H1 (cell line): ENCODE results near the gene TMTC2.

ENCODE experiments used
- CEBPB ChIP-seq: IDR thresholded peaks from 2 replicates; pipeline ENCODE4 v1.6.1; 2012; ENCODE audit warnings: low read depth, low read length
- EZH2 ChIP-seq: fragments of 200-600 bp; sonication (generic); IDR thresholded peaks from 2 replicates; pipeline ENCODE4 v1.7.1; 2012; ENCODE audit warnings: low read depth, mild to moderate bottlenecking, moderate library complexity, low read length, inconsistent platforms; ENCODE audit not compliant: severe bottlenecking
- JUND ChIP-seq: IDR thresholded peaks from 2 replicates; pipeline ENCODE4 v1.6.1; 2011; ENCODE audit warnings: mild to moderate bottlenecking, improper control_type of control experiment, low read length
- POLR2AphosphoS5 ChIP-seq: IDR thresholded peaks from 2 replicates; pipeline ENCODE4 v1.6.1; 2011; ENCODE audit warnings: low read depth, low read length
- RAD21 ChIP-seq, 2 experiments: IDR thresholded peaks in 1 of 2; conservative IDR thresholded peaks in 1 of 2; 2 replicates each; pipeline ENCODE4 v1.6.1; 2011; ENCODE audit warnings: low read depth in 2 of 2, low read length in 2 of 2, improper control_type of control experiment in 1 of 2, inconsistent platforms in 1 of 2, mild to moderate bottlenecking in 1 of 2, moderate library complexity in 1 of 2
- SUZ12 ChIP-seq: fragments of 200-600 bp; sonication (generic); IDR thresholded peaks from 2 replicates; pipeline ENCODE4 v1.6.1; 2012; ENCODE audit warnings: mild to moderate bottlenecking, inconsistent platforms, low read length, moderate library complexity, mixed read lengths
- TAF1 ChIP-seq: IDR thresholded peaks from 2 replicates; pipeline ENCODE4 v1.6.1; 2011; ENCODE audit warnings: mild to moderate bottlenecking, low read depth, low read length
- TF ChIP-seq, protein P1 (sequence below), 3 experiments: IDR thresholded peaks; 1 replicate in 2 of 3; 2 replicates in 1 of 3; pipeline versions ENCODE4 v1.5.1 to v1.6.1; 2011; ENCODE audit warnings: low read length in 3 of 3, mild to moderate bottlenecking in 3 of 3, inconsistent platforms in 2 of 3, low read depth in 1 of 3, moderate library complexity in 1 of 3; ENCODE audit not compliant: insufficient read depth in 1 of 3; ENCODE audit errors: control extremely low read depth in 1 of 3

DNA sequence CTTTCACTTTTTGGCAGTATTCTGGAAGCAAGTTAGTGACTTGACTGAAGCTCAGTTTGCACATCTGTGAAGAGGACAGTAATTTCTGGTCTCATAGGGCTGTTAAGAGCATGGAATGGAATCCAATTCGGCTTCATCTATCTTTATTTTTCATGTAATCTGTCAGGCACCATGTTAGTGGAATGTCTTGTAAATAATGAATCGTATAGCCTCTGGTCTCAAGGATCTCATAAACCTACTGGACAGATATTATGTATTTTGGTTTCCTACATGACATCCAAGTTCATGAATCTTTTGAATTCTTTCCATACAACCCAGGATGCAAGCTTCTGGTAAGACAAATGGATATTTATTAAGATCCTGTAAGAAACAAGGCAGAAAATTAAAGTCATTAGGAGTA, 24.0 kb downstream of the TMTC2 start:
- TF ChIP-seq POLR2AphosphoS5: no peak
- TF ChIP-seq JUND: no peak
- TF ChIP-seq SUZ12: no peak
- TF ChIP-seq, protein P1, sequence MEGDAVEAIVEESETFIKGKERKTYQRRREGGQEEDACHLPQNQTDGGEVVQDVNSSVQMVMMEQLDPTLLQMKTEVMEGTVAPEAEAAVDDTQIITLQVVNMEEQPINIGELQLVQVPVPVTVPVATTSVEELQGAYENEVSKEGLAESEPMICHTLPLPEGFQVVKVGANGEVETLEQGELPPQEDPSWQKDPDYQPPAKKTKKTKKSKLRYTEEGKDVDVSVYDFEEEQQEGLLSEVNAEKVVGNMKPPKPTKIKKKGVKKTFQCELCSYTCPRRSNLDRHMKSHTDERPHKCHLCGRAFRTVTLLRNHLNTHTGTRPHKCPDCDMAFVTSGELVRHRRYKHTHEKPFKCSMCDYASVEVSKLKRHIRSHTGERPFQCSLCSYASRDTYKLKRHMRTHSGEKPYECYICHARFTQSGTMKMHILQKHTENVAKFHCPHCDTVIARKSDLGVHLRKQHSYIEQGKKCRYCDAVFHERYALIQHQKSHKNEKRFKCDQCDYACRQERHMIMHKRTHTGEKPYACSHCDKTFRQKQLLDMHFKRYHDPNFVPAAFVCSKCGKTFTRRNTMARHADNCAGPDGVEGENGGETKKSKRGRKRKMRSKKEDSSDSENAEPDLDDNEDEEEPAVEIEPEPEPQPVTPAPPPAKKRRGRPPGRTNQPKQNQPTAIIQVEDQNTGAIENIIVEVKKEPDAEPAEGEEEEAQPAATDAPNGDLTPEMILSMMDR (IDR thresholded peaks at IDR 0.05; ENCODE audit: control extremely low read depth in 1 of 3, insufficient read depth in 1 of 3, low read depth in 1 of 3, low read length in 3 of 3): no peak
- no peak for TF ChIP-seq CEBPB
- TF ChIP-seq RAD21 (IDR thresholded peaks at IDR 0.05 in 1 of 2, conservative IDR thresholded peaks at IDR 0.05 in 1 of 2; ENCODE audit: low read depth in 2 of 2, low read length in 2 of 2): no peak
- TF ChIP-seq EZH2: no peak
- no peak for TF ChIP-seq TAF1
